GM04503 (cell line): ENCODE results near the gene WASHC4.
"Not testable (repeated sequence)": the region's sequence is repeated elsewhere in the genome, so short reads cannot be mapped to it uniquely, and the experiment has no call there.

Experiments used
- DNase-seq: peaks from one replicate; pipeline ENCODE4 v3.0.0-alpha.2; 2012; ENCODE audit warnings: low read depth

WASHC4 gene

GRCh38 chr12:105092336-105092735 is 15.2 kb upstream of the WASHC4 start:
- no peak for DNase-seq

DNA sequence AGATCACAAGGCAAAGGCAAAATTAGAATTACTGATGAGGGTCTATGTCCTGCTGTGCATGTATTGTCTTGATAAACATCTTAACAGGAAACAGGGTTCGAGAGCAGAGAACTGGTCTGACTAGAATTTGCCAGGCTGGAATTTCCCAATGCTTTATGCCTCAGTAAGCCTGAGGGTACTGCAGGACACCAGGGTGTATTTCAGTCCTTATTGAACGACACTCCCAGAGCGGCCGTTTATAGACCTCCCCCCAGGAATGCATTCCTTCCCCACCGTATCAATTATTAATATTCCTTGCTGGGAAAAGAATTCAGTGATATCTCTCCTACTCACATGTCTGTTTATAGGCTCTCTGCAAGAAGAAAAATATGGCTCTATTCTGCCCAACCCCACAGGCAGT is 12.2 kb upstream of the WASHC4 start:
- not testable (repeated sequence) for DNase-seq

GRCh38 chr12:105099356-105099755 is 8.2 kb upstream of the WASHC4 start:
- DNase-seq, result no peak

GRCh38 chr12:105100207-105100985 is 7.1 kb upstream of the WASHC4 start:
- DNase-seq, result no peak

DNA sequence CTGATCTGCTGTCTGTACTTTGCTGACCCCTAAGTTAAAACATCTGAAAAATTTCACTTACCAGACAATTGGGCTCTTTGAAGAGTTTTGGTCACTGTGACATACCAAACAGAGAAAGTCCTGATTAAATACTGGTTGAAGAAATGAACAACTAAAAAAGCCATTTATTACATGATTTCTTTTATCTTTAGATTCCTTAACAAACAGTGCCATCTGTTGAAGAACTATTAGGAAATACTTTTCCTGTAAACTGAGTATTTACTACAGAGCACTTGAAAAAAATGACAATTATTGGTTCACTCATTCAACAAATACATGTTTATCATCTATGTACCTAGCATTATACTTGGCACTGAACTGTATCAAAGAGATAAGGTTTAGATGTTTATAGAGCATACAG is 6.5 kb upstream of the WASHC4 start:
- DNase-seq, result no peak

DNA sequence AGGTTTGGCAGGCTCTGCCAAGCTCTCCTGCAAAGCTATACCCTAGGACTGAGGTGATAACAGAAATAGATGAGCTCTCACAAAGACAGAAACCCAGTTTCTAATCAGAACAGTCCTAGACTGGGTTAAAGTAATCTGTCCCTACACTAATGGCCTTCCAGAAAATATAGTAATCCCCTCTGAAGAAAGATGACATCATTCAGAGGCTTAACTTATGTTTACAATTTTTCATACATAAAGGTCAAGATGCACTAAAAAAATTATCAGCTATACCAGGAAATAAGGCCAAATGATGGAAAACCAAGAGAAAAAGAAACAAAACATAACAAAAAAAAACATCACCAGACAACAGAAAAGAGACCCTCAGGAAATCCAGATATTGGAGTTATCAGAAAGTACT is 4.9 kb upstream of the WASHC4 start:
- no peak for DNase-seq

GRCh38 chr12:105104762-105105161 is 2.8 kb upstream of the WASHC4 start:
- no peak for DNase-seq

- DNase-seq, result no peak
Observed at GRCh38 chr12:105106621-105107020, 910 bp upstream of the WASHC4 start.

GRCh38 chr12:105107171-105107493 is 399 bp upstream of the WASHC4 start:
- DNase-seq, result no peak

- DNase-seq, result no peak
Observed at GRCh38 chr12:105109465-105110212, 2.1 kb downstream of the WASHC4 start.

- DNase-seq, result no peak
Observed at GRCh38 chr12:105110851-105111250, 3.3 kb downstream of the WASHC4 start.

- DNase-seq, result no peak
Observed at GRCh38 chr12:105113094-105113493, 5.6 kb downstream of the WASHC4 start.

DNA sequence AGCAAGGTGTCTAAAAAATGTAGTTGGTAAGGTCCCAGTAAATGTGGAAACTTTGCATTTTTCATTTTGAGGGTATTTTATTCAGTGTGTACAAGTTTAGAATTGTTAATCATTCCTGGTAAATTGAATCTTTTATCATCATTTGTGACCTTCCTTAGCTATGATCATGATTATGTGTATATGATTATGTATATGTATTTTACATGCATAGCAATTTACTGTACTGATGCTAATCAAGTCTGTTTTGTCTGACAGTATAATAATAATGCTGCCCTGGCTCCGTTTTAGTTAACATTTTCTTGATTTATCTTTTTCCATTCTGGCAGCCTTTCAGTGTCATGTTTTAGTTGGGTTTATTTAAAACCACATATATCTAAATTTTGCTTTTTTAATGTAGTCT is 9.4 kb downstream of the WASHC4 start:
- no peak for DNase-seq

GRCh38 chr12:105120551-105120950 is 13.0 kb downstream of the WASHC4 start:
- no peak for DNase-seq

- DNase-seq, result no peak
Observed at GRCh38 chr12:105138248-105138647, 30.7 kb downstream of the WASHC4 start.

GRCh38 chr12:105141320-105141922 is 33.9 kb downstream of the WASHC4 start:
- DNase-seq, result no peak

GRCh38 chr12:105142259-105142658 is 34.7 kb downstream of the WASHC4 start:
- DNase-seq, result no peak

DNA sequence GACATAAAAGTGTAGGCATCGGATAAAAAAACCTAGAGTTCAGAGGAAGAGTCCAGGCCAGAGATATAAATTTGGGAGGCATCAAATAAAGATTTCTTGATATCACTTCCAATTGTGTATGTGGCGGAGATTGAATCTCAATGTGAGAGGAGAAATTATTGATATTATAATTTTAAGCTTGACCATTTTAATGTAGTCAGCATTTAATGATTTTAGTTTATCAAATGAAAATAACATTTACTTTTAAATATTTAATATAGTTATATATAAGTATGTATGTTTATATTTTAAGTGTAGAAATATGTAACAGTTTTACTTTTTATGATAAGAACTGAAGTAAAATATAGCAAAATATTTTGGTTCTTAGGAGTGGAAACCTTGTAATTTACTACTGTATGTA is 48.7 kb downstream of the WASHC4 start:
- no peak for DNase-seq

DNA sequence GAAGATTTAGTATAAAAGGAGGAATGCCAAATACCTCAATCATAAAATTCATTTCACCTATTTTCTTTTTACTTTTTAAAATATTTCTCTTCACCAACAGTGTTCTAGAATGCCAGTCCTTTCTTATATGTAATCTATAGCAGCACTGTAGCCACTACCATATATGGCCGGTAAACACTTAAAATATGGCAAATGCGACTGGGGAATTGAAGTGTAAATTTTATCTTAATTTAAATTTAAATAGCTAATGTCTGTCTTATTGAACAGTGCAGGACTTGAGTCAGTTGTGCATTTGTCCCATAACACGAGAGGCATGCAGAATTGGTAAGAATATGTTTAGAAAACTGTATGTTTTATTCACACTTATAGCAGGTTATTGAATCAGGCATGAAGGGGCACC is 50.1 kb downstream of the WASHC4 start:
- DNase-seq, result no peak

DNA sequence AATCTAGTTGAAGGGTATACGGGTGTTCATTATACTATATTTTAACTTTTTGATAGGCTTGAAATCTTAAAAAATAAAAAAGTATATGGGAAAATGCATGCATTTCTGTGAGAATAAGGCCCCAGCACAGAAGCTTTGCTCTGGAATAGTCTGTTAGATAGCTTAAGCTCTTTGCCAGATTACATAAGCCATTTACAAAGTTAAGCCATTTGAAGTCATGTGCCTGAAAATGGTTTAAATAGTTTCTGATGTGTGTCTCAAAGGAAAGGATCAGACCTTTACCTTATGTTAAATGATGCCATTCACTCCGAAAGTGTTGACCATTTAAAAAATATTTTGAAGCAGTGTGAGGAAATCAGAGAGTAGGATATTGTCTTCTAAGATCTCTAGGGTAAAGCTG is 51.3 kb downstream of the WASHC4 start:
- no peak for DNase-seq

DNA sequence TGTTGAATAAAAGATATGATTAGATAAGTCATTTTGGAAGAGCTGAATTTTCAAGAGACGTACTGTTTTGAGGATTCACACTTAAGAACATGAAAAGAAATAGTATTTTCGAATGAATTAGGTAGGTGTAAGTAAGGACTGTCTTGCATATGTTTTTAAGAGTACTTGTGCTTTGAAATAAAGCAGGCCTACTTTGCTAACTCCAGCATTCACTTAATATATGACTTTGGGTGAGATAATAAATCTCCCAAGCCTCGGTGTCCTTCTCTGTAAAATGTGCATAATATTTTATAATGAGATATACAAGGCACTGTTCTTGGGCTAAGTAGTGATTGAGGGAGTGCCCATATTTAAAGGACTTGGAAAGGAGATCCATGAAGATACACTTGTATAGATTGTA is 54.6 kb downstream of the WASHC4 start:
- no peak for DNase-seq

DNA sequence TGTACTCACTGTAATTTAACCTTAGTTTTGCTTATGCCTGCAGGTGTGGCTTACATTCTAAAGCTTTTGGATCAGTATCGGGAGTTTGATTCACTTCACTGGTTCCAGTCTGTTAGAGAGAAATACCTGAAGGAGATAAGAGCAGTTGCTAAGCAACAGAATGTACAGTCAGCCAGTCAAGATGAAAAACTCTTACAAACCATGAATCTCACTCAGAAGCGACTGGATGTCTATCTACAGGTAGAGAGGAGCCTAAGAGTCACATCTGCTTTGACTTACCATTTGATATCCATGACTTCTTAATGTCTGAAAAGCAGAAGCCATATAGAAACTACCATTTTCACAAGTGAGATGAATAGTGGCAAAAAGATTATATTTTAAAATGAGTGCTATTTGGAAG is 56.5 kb downstream of the WASHC4 start:
- no peak for DNase-seq

DNA sequence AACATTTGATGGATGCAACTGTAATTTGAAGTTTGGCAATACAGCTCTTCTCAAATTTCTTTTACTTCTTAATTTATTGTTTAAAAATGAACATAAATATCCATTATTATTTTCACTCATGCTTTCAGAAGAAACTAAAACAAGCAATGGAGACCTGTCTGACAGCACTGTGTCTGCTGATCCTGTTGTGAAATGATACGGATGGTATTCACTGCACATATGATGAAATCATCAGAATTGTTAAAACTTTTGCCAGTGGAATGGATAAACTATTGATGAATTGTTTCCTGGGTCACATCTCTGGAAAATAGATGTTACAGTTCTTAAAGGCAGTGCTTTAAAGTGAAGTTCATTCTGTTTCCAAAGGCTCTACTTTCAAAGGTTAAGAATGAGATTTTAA is 59.2 kb downstream of the WASHC4 start:
- no peak for DNase-seq
